Activated CD8-positive, alpha-beta memory T cell treated with anti-CD3 and anti-CD28 coated beads for 36 hours (primary cell): Measurements from ENCODE around the gene CBX8. TPM values are rescaled to one million over a fixed set of nuclear protein-coding genes. Genes with fewer than 3 reads are reported as not detected.

Source experiments
- CTCF ChIA-PET: fragments of 350-600 bp; sonication (Branson Sonifier 250); formaldehyde crosslinking; loops from one replicate; lab custom pipeline; 2021; ENCODE audit warnings: antibody characterized with exemption; lab: Charles Lee
- POLR2A ChIA-PET: fragments of 350-600 bp; sonication (Branson Sonifier 250); formaldehyde crosslinking; loops from one replicate; lab custom pipeline; 2021; ENCODE audit warnings: antibody characterized with exemption; lab: Charles Lee
- total RNA-seq, 2 experiments: library from RNA; stranded (reverse); gene quantifications; one replicate each; pipeline ENCODE4 v1.2.3, GENCODE V29; 2021

CBX8 gene
- total RNA-seq, 2 experiments from 2014 or later, result 3.2 to 3.5 TPM

DNA sequence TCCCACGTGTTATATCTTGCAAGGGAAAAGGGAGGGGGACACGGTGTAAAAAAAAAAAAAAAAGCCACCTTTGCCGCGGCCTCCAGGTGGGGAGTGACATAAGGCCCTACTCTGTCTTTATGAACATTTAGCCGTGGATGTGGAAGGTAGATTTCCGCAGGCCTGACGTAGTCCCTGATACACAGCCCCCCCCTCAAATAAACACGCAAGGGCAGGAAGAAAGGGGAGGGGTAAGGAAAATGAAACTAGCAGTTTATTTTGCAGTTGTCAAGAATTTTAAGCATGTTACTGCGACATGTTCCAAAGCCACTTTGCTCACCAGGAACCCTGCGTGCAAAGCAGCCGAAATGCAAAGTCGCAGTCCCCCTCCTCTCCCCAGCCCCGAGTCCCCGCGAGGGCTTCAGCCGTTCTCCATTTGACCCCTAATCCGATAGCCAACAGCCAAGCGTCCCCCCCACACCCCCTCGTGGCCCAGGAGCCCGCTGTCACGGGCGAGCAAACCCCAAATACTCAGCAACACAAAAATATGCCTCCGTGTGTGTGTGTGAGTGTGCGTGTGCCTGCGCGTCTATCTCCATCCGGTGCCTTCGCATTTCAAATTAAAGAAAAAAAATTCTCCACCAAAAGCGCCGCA lies 41.1 kb upstream of the CBX8 start:
- ChIA-PET CTCF (interaction anchor here (1.4 to 3.2 kb wide), 3 partner anchors 27 to 156 kb away, joined by 5 to 15 read pairs (median 14); no protein-coding TSS in a partner anchor), POLR2A (interaction anchor here (0.5 to 1.1 kb wide), 2 partner anchors 41 to 435 kb away, joined by 4 to 6 read pairs; partner anchors contain the start of gene CBX8)

DNA sequence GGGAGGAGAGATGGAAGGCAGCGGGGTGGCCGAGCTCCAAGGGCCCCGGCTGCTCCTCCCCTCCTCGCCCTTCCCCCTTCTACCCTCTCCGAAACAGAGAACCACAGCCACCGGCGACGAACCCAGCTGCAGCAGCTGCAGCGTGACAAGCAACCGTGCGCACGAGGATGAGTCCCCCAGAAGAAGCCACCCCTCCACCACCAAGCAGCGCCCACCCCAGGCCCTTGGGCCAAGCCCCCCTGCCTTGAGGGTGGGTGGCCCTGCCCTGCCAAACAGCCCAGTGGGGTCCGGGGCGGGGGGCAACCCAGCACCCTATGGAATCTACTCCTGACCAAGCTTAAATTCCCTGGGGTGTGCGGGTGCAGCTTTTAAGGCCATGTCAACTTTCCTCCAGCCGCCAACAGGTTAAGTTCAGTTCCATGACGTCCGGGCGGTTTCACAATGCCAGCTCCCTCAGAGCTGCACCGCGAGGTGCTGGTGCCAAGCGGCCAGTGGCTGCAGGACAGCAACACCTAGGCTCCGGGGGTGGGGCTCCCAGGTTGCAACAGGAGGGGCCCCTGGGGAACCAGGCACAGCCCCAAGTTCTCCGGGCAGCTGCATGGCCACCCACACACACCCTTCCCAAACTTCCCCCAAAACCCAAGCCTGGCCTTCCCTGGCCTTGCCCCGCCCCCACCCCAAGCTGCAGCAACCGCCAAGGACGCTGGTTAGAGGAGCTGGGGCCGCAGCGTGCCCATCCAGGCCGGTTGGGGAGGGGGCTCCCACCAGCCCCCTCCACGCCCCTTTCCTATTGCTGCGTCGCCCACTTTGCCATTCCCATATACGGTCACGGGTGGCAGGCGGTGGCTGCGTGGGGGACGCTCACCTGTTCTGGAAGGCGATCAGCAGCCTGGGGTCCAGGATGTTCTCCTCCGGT lies 40.4 kb upstream of the CBX8 start:
- CTCF ChIA-PET, result interaction anchor here (0.6 to 3.9 kb wide), 5 partner anchors 16 to 63 kb away, joined by 3 to 22 read pairs (median 11); partner anchors contain the start of gene CBX8
- POLR2A ChIA-PET, result interaction anchor here (0.9 to 1.8 kb wide), 3 partner anchors 27 to 40 kb away, joined by 6 to 7 read pairs (median 6); partner anchors contain the start of gene CBX8

DNA sequence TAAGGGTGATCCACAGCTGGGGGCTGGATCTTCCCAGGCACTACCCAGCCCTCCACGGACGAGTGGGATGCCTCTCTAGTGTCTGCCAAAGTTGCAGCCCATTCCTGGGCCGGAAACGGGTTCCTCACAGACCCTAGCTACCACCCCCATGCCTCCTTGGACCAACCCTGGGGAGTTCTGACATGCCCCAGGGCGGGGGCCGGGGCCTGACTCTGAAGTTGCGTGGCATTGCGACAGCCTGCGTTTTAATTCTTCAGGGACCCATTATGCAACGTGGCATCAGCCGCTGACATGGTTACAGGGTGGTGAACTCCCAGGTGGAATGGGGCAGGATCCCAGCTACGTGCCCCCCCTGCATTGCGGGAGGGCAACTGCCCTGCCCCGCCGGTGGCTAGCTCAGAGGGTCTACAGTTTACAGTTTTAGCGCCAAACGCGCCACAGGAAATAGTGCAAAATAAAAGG lies 39.7 kb upstream of the CBX8 start:
- ChIA-PET POLR2A (interaction anchor here (0.9 to 1.8 kb wide), 3 partner anchors 26 to 40 kb away, joined by 6 to 7 read pairs (median 6); partner anchors contain the start of gene CBX8), CTCF (interaction anchor here (0.6 to 3.9 kb wide), 5 partner anchors 15 to 64 kb away, joined by 3 to 22 read pairs (median 11); partner anchors contain the start of gene CBX8)

- ChIA-PET CTCF (interaction anchor here (1.0 to 3.9 kb wide), 6 partner anchors 8 to 89 kb away, joined by 3 to 22 read pairs (median 8); partner anchors contain the start of gene CBX8), POLR2A (interaction anchor here (1.8 kb wide), 1 partner anchor 25 kb away, joined by 6 read pairs; no protein-coding TSS in a partner anchor)
Observed at GRCh38 chr17:79835953-79836509, 39.2 kb upstream of the CBX8 start.

DNA sequence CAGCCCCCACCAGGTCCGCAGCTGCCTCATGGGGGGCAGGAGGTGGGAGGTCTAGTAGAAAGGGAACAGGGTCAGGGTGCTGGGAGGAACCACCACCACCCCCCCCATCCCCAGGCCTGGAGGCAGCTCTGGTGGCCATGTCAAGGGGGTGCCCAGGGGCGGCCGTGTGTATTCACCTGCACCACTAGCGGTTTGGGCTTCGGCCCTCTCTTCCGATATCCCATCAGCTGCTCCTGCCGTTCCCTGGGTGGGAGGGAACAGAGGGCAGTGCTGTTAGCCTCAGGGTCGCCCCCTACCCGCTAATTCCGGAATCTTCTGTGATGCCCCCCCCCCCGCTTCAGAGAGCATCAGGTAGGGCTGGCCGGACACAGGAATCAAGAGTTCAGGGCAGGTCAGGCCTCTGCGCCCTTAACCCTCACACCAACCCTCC lies 38.6 kb upstream of the CBX8 start:
- CTCF ChIA-PET, result interaction anchor here (0.8 to 3.9 kb wide), 7 partner anchors 9 to 88 kb away, joined by 3 to 22 read pairs (median 4); partner anchors contain the start of gene CBX8
- POLR2A ChIA-PET, result no interaction called here

- CTCF ChIA-PET, result interaction anchor here (0.8 to 3.9 kb wide), 10 partner anchors 9 to 87 kb away, joined by 3 to 22 read pairs (median 4); partner anchors contain the start of gene CBX8
- POLR2A ChIA-PET, result no interaction called here
Observed at GRCh38 chr17:79834565-79835469, 37.9 kb upstream of the CBX8 start.

DNA sequence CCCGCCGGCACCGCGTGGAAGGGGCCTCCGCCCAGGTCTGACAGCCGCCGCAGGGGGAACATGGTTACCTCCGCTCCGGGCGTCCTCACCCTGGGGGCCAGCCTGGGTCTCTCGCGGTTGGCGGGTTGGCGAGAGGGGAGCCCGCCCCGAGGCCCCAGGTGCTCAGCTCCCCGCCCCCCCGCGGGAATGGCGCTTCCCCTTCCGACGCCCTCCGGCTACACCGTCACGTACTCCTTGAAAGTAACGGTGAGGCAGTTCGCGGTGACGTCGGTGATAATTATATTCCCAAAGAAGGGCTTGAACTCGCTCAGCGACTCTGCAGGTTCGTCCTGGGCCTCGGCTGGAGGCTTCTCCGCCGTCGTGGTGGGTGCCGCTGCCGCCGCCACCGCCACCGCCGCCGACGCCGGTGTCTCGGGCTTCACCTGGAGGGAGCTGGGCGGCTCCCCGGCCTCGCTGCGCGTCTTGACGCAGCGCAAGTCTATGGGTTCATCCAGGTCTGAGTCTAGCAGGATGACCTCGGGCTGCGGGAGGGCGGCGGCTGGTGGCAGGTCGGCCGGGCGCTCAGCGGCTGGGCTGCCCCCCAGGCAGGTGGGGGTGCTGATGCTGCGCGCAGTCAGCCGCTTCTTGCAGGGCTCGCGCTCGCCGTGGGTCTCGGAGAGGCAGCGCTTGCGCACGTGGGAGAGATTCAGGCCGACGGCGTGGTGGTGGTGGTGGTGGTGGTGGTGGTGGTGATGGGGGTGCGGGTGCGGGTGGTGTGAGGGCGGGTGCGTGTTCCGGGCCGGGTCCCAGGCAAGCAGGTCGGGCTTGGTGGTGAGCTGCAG lies 37.1 kb upstream of the CBX8 start:
- CTCF ChIA-PET, result interaction anchor here (0.5 to 3.9 kb wide), 8 partner anchors 10 to 88 kb away, joined by 3 to 22 read pairs (median 3); partner anchors contain the start of gene CBX8

GRCh38 chr17:79833110-79833450 lies 36.2 kb upstream of the CBX8 start:
- CTCF ChIA-PET, result interaction anchor here (1.0 to 1.9 kb wide), 3 partner anchors 18 to 36 kb away, joined by 3 to 8 read pairs (median 3); partner anchors contain the start of gene CBX8
- POLR2A ChIA-PET, result interaction anchor here (0.6 kb wide), 2 partner anchors 22 to 33 kb away, joined by 4 to 11 read pairs; no protein-coding TSS in a partner anchor

More for the DNA sequence above, 37.1 kb upstream of the CBX8 start:
- POLR2A ChIA-PET, result no interaction called here

DNA sequence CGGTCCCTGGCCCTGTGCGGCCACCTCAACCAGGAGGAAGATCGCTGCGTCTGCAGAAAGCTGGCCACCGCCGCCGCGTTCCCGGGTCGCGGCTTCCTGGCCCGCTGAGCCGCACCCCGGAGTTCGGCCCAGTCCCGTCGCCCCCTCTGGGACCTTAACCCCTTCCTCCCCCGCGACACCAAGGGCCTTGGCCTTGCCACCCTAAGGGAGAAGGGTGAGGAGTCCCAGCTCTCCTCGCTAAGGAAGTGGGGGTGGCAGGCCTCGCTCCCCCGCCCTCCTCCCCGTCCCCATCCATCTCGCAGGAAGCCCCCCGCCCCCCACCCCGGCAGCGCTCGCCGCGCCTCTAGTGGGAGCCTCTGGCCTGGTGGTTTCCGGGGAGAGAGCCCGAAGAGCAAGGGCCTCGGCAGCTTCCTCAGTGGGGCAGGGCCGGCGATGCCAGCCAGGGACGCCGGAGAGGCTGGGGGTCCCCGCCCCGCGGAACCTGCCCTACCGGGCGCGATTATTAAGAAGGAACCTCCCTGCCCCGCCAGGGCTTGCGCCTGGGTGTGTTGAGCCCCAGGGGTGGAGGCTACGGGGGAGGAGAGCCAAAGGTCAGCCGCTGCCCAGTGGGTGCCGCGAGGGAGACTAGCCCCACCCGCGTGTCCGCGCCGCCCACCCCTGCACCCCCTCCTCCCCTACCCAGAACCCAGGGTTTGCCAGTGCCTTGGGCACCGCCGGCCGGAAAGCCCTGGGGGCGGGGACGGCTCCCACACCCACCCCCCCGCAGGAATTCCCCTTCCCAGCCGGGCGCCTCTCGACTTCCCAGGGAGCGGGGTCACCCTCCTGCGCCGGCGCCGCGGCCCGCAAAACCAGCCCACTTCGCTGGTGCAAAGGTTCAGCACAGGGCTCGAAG lies 35.6 kb upstream of the CBX8 start:
- ChIA-PET POLR2A (interaction anchor here (0.6 kb wide), 2 partner anchors 21 to 32 kb away, joined by 4 to 11 read pairs; no protein-coding TSS in a partner anchor), CTCF (interaction anchor here (1.9 kb wide), 1 partner anchor 21 kb away, joined by 8 read pairs; no protein-coding TSS in a partner anchor)

DNA sequence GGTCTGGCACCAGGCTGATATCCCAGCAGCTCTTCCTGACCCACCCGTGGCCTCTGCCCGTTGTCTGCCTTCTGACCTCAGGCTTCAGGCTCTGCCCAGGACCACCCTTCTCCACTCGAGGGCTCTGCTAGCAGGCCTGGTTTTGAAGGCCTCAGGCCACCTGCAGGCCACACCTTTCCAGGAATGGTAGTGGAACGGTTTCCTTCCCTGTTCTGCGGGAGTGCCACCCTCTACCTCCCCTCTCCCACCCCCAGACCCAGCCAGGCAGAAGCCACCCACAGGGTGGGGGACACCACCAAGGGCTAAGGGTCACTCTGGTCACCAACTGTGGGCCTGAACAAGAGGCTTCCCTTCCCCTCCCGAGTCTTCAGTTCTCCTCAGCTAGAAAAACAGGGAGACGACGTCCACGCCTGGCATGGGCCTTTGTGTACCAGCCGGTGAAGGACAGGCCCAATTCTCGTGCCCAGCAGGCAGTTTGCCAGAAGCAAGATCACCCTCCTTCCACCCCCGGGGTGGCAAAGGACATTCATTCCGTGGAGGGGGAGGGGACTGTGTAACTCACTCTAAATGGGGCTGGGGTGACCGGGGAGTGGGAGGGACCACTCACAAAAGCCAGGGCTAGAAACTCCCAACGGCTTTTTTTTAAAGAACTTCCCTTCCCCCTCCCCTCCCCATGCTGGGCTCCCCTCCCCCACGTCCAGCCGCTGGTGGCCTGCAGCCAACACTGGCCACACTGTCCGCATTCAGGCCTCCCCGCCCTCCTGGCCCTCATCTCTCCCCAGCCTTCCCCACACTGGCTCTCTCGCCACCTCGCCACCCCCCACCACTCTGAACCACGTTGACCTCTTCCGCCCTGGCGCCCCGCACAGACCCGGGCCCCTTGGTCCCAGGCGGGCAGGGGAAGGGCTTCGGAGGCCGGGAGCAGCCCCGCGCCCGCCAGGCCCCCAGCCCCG lies 34.7 kb upstream of the CBX8 start:
- POLR2A ChIA-PET, result no interaction called here
- CTCF ChIA-PET, result interaction anchor here (1.1 to 1.9 kb wide), 2 partner anchors 10 to 20 kb away, joined by 4 to 8 read pairs; no protein-coding TSS in a partner anchor

- ChIA-PET CTCF (interaction anchor here (1.1 kb wide), 1 partner anchor 10 kb away, joined by 4 read pairs; no protein-coding TSS in a partner anchor), POLR2A (no interaction called here)
Observed at GRCh38 chr17:79830763-79831264, 33.9 kb upstream of the CBX8 start.

DNA sequence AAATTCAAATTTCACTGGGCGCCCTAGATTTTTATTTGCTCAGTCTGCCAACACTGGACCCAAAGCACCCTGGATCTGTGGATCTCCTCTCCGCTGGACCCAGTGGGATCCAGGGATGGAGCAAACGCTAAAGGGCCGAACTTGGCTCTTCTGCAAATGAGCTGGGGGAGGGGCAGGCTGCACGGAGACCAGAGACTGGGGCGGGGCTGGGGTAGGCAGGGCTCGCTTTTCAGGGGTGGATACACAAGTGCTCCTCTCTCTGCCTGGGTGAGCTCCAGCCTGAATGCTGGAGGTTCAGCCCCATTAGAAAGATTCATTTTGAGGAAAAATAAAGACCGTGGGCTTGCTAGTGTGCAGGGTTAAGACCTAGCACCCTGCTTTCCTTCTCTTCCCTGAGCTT lies 33.4 kb upstream of the CBX8 start:
- POLR2A ChIA-PET, result no interaction called here
- CTCF ChIA-PET, result interaction anchor here (1.1 kb wide), 1 partner anchor 11 kb away, joined by 4 read pairs; no protein-coding TSS in a partner anchor

- CTCF ChIA-PET, result no interaction called here
- POLR2A ChIA-PET, result no interaction called here
Observed at GRCh38 chr17:79829457-79829856, 32.6 kb upstream of the CBX8 start.

DNA sequence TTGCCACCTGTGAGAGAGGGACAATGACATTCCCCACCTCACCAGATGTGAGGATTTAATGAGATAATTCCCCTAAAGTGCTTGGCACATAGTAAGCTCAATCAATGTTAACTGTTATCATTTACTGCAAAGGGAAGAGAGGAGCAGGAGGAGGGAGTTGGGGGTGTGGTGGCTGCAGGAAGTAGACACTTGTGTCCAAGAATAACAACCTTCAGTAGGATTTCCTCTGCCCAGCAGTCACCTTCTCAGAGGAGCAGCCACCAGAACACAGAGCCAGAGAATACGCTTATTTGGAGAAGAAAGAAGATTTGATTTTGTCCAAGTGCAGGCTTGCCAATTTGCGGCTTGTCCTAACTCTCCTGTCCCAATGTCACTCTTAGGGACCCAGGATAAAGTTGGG lies 32.1 kb upstream of the CBX8 start:
- CTCF ChIA-PET, result interaction anchor here (1.4 kb wide), 1 partner anchor 21 kb away, joined by 4 read pairs; no protein-coding TSS in a partner anchor

More for the DNA sequence above, 32.1 kb upstream of the CBX8 start:
- POLR2A ChIA-PET, result no interaction called here
